Measurements from ENCODE around the gene LMAN1L.

The LMAN1L gene

DNA sequence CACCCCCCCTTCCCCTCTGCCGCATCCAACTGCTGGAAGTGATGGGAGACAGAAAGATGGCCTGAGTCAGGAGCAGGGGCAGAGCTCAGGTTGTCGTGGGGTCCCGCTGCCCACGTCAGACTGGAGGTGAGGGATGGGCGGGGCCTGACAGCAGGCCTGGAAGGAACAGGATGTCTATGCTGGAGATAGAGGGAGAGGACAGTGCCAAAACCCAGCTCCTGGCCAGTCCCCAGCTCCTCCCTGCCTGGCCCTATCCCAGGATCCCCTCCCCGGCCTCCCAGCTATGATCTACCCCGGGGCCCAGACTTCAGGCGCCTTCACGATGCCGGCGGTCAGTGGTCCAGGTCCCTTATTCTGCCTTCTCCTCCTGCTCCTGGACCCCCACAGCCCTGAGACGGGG is at the start of gene LMAN1L:
TSS of gene LMAN1L (plus strand) at position 303 of the 400 bp plus-strand sequence. CDS start at position 323, 20 bp downstream.
- peak within 1 kb of the TSS; percentile 9 for H3K27ac Mint-ChIP-seq
- no peak within 1 kb of the TSS for H3K4me3 Mint-ChIP-seq
- H3K36me3 Mint-ChIP-seq (ENCODE audit: low read depth) = no peaks in the 10 kb centered on the region
- peaks cover 8% of the 10 kb centered on the region for H3K4me1 Mint-ChIP-seq (ENCODE audit: low read depth)
- H3K9me3 Mint-ChIP-seq = no peaks in the 10 kb centered on the region
- H3K27me3 Mint-ChIP-seq (ENCODE audit: low read depth) = peaks cover 7% of the 10 kb centered on the region

- H3K4me3 Mint-ChIP-seq = no peak overlapping the region
- no peaks in the 10 kb centered on the region for H3K9me3 Mint-ChIP-seq
- peaks cover 3% of the 10 kb centered on the region for H3K27me3 Mint-ChIP-seq (ENCODE audit: low read depth)
- no peaks in the 10 kb centered on the region for H3K4me1 Mint-ChIP-seq (ENCODE audit: low read depth)
- no peak overlapping the region for H3K27ac Mint-ChIP-seq
- no peaks in the 10 kb centered on the region for H3K36me3 Mint-ChIP-seq (ENCODE audit: low read depth)
Observed at GRCh38 chr15:74763416-74763815, 49.2 kb upstream of the LMAN1L start.

DNA sequence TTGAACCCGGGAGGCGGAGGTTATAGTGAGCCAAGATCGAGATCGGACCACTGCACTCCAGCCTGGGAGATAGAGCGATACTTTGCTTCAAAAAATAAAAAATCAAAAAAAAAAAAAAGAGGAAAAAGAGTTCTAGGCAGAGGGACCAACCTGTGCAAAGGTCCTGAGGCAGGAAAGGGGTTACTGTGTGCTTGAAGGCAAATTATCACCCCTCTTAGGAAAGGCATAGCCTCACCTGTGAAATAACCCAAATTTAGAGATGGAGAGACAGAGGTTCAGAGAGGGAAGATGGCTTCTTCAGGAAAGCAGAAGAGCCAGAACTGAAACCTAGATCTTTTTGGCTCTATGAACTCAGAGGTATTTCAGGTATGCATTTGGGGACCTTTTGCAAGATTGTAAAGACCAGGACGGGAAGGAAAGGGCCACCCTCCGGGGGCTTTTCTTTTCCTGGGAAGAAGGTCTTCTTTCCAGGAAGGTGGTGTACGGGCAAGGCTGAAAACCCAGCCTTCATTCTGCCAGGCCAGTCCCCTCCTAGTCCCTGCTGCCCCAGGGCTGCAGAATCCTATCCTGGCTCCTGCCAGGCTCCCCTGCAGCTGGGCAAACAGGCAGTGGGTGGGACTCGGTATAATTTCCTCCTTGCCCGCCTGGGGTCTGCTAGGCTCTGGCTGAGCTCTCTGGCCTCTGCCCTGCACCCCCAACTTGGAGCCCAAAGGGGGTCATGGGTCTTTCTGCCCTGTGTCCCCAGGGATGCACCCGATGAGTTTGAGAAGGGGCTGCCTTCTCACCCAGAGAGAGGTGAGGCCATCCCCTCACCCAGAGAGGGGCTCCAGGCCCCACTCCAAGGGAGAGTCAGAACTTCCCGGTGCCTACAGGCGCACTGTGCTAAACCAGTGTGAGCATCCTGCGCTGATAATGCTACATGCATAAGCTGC is 45.2 kb upstream of the LMAN1L start:
- Mint-ChIP-seq H3K4me3 (no peak overlapping the region), H3K9me3 (no peaks in the 10 kb centered on the region), H3K27ac (no peak overlapping the region), H3K4me1 (ENCODE audit: low read depth) (peaks cover 16% of the 10 kb centered on the region), H3K36me3 (ENCODE audit: low read depth) (no peaks in the 10 kb centered on the region), H3K27me3 (ENCODE audit: low read depth) (peaks cover 11% of the 10 kb centered on the region)

GRCh38 chr15:74768099-74768770 is 44.4 kb upstream of the LMAN1L start:
- Mint-ChIP-seq H3K27ac (peak overlapping the region; percentile 41), H3K9me3 (no peaks in the 10 kb centered on the region), H3K4me1 (ENCODE audit: low read depth) (peaks cover 19% of the 10 kb centered on the region), H3K4me3 (no peak overlapping the region), H3K27me3 (ENCODE audit: low read depth) (peaks cover 11% of the 10 kb centered on the region), H3K36me3 (ENCODE audit: low read depth) (no peaks in the 10 kb centered on the region)

GRCh38 chr15:74768771-74769342 is 43.8 kb upstream of the LMAN1L start:
- H3K4me1 Mint-ChIP-seq (ENCODE audit: low read depth) = peaks cover 25% of the 10 kb centered on the region
- peaks cover 11% of the 10 kb centered on the region for H3K27me3 Mint-ChIP-seq (ENCODE audit: low read depth)
- H3K9me3 Mint-ChIP-seq = no peaks in the 10 kb centered on the region
- peak overlapping the region; percentile 7 for H3K4me3 Mint-ChIP-seq
- no peaks in the 10 kb centered on the region for H3K36me3 Mint-ChIP-seq (ENCODE audit: low read depth)
- H3K27ac Mint-ChIP-seq = peak overlapping the region; percentile 41

DNA sequence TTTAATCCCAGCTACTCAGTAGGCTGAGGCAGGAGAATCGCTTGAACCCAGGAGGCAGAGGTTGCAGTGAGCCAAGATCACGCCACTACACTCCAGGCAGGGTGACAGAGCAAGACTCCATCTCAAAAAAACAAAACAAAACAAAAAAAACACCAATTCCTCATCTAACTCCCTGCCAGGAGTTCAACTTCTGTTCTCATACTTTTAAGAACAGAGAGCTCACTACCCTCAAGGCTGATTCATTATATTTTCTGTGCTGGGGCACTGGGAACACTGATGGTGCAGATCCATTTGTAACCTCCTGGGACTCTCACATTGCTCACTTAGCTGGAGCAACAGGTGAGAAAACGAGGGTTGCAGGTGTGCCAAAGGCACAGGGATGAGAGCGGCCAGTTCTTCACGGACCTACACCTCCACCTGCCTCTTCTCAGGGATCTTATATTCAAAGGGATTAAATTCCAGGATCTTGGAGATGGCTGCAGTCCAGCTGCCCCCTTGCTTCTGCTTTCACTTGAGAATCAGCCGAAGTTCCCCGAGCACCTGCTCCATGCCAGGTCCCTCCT is 43.1 kb upstream of the LMAN1L start:
- H3K4me3 Mint-ChIP-seq = no peak overlapping the region
- peaks cover 10% of the 10 kb centered on the region for H3K27me3 Mint-ChIP-seq (ENCODE audit: low read depth)
- no peaks in the 10 kb centered on the region for H3K9me3 Mint-ChIP-seq
- no peak overlapping the region for H3K27ac Mint-ChIP-seq
- H3K4me1 Mint-ChIP-seq (ENCODE audit: low read depth) = peaks cover 30% of the 10 kb centered on the region
- no peaks in the 10 kb centered on the region for H3K36me3 Mint-ChIP-seq (ENCODE audit: low read depth)

DNA sequence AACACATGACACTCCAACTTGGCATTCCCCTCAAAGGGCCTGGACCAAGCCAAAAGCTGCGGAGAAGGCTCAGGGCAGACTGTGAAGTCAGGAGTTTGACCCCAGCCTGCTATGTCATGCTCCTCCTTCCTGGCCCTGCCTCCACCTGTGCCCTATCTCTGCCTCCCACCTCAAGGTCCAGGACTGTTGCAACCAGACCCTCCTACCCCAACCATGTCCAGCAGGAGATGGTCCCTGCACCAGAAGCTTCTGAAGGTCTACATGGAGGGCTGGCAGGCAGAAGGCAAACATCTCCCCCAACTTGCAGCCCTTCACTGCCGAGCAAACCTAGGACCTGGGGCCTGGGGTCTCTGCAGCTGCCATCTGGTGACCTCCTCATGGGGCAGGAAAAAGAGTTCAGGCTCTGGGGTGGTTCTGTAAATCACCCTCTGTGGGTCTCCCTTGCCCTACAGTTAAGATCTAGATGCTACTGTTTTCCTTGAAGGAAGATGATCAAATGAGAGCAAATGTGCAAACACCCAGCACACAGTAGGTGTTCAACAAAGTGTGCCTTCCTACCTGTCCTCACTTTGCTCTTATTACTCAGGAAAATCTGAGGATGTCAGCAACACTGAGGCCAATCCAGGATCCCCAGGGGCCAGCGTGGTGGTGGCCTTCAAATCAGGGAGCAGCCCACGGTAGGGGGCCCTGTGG is 42.3 kb upstream of the LMAN1L start:
- Mint-ChIP-seq H3K9me3 (no peaks in the 10 kb centered on the region), H3K4me3 (no peak overlapping the region), H3K36me3 (ENCODE audit: low read depth) (peaks cover 1% of the 10 kb centered on the region), H3K4me1 (ENCODE audit: low read depth) (peaks cover 34% of the 10 kb centered on the region), H3K27ac (no peak overlapping the region), H3K27me3 (ENCODE audit: low read depth) (peaks cover 8% of the 10 kb centered on the region)

GRCh38 chr15:74773329-74773728 is 39.3 kb upstream of the LMAN1L start:
- H3K9me3 Mint-ChIP-seq = no peaks in the 10 kb centered on the region
- peaks cover 61% of the 10 kb centered on the region for H3K4me1 Mint-ChIP-seq (ENCODE audit: low read depth)
- H3K36me3 Mint-ChIP-seq (ENCODE audit: low read depth) = peaks cover 7% of the 10 kb centered on the region
- no peak overlapping the region for H3K4me3 Mint-ChIP-seq
- H3K27me3 Mint-ChIP-seq (ENCODE audit: low read depth) = peaks cover 8% of the 10 kb centered on the region
- H3K27ac Mint-ChIP-seq = peak overlapping the region; percentile 45

DNA sequence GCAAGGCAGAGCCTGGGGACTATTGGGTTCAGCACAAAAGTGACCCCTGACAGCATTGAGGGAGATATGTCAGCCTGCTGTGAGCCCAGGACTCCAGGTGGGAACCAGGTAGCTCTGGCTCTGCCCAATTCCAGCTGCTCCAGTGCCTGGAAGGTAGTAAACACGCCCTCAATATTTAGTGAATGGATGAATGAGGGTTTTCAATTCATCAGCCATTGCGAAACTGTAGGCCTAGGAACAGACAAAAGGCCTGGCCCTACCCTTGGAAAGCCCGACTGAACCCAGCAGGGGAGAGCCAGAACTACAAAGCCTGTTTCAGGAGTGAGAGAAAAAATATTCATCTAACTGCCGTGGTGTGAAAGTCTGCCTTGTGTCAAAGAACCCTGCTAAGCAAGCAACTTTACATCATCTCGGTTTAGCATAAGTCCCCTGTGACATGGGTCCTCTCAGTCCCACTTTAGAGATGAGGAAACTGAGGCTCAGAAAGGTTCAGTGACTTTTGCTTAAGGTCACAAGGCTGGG is 38.8 kb upstream of the LMAN1L start:
- no peak overlapping the region for H3K4me3 Mint-ChIP-seq
- H3K4me1 Mint-ChIP-seq (ENCODE audit: low read depth) = peaks cover 62% of the 10 kb centered on the region
- peak overlapping the region; percentile 75 for H3K27ac Mint-ChIP-seq
- H3K36me3 Mint-ChIP-seq (ENCODE audit: low read depth) = peaks cover 9% of the 10 kb centered on the region
- H3K27me3 Mint-ChIP-seq (ENCODE audit: low read depth) = peaks cover 6% of the 10 kb centered on the region
- H3K9me3 Mint-ChIP-seq = no peaks in the 10 kb centered on the region

GRCh38 chr15:74775132-74775562 is 37.5 kb upstream of the LMAN1L start:
- H3K9me3 Mint-ChIP-seq = no peaks in the 10 kb centered on the region
- peaks cover 74% of the 10 kb centered on the region for H3K4me1 Mint-ChIP-seq (ENCODE audit: low read depth)
- H3K36me3 Mint-ChIP-seq (ENCODE audit: low read depth) = peaks cover 9% of the 10 kb centered on the region
- peaks cover 3% of the 10 kb centered on the region for H3K27me3 Mint-ChIP-seq (ENCODE audit: low read depth)
- no peak overlapping the region for H3K4me3 Mint-ChIP-seq
- peak overlapping the region; percentile 98 for H3K27ac Mint-ChIP-seq

- H3K27ac Mint-ChIP-seq = peak overlapping the region; percentile 98
- peaks cover 3% of the 10 kb centered on the region for H3K27me3 Mint-ChIP-seq (ENCODE audit: low read depth)
- H3K4me3 Mint-ChIP-seq = no peak overlapping the region
- H3K4me1 Mint-ChIP-seq (ENCODE audit: low read depth) = peaks cover 80% of the 10 kb centered on the region
- H3K36me3 Mint-ChIP-seq (ENCODE audit: low read depth) = peaks cover 11% of the 10 kb centered on the region
- H3K9me3 Mint-ChIP-seq = no peaks in the 10 kb centered on the region
Observed at GRCh38 chr15:74775894-74776293, 36.7 kb upstream of the LMAN1L start.

GRCh38 chr15:74776821-74777768 is 35.5 kb upstream of the LMAN1L start:
- Mint-ChIP-seq H3K27me3 (ENCODE audit: low read depth) (no peaks in the 10 kb centered on the region), H3K36me3 (ENCODE audit: low read depth) (peaks cover 18% of the 10 kb centered on the region), H3K27ac (peak overlapping the region; percentile 98), H3K4me3 (peak overlapping the region; percentile 100), H3K9me3 (no peaks in the 10 kb centered on the region), H3K4me1 (ENCODE audit: low read depth) (peaks cover 76% of the 10 kb centered on the region)

All from T-helper 1 cell treated with Interleukin-12 subunit alpha and Interleukin-12 subunit beta and Interleukin-4 antibody, amounts not matched to agents 30 μg/mL and 1 μg/mL, for 36 hours (primary cell).